ENCODE results near the gene AOX1.

Gene AOX1

DNA sequence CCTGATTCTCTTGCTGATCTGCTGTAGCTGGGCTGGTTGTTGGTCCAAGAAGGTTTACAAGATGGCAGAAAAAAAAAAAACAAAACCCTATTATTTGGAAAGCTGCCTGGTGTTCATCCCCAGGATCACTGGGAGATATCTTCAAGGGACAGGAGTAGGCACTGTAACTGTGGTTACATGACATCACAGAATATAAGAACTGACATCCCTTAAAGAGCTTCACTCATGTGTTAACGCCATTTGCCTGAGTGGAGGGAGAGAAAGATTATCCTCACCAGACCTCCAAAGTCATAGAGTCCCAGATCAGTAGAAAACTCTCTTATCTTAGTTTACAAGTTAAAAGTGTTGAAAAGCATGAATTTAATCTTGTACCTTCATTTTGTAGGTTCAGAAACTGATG, 130.6 kb downstream of the AOX1 start:
- no peak for TF ChIP-seq POLR2A (IDR thresholded peaks at IDR 0.05; ENCODE audit: extremely low read depth, insufficient read length)
- TF ChIP-seq, protein P1, sequence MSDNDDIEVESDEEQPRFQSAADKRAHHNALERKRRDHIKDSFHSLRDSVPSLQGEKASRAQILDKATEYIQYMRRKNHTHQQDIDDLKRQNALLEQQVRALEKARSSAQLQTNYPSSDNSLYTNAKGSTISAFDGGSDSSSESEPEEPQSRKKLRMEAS (IDR thresholded peaks at IDR 0.05; ENCODE audit: low read depth, low read length) = no peak
- TF ChIP-seq, protein P2, sequence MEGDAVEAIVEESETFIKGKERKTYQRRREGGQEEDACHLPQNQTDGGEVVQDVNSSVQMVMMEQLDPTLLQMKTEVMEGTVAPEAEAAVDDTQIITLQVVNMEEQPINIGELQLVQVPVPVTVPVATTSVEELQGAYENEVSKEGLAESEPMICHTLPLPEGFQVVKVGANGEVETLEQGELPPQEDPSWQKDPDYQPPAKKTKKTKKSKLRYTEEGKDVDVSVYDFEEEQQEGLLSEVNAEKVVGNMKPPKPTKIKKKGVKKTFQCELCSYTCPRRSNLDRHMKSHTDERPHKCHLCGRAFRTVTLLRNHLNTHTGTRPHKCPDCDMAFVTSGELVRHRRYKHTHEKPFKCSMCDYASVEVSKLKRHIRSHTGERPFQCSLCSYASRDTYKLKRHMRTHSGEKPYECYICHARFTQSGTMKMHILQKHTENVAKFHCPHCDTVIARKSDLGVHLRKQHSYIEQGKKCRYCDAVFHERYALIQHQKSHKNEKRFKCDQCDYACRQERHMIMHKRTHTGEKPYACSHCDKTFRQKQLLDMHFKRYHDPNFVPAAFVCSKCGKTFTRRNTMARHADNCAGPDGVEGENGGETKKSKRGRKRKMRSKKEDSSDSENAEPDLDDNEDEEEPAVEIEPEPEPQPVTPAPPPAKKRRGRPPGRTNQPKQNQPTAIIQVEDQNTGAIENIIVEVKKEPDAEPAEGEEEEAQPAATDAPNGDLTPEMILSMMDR (IDR thresholded peaks at IDR 0.05; ENCODE audit: low read depth, low read length) = no peak
- TF ChIP-seq MYC (IDR thresholded peaks at IDR 0.05; ENCODE audit: low read depth, low read length) = no peak
- H3K4me3 ChIP-seq (ENCODE audit: low read depth, low read length) = no peak overlapping the region
- no peak for DNase-seq (ENCODE audit: low read depth)
